Karpas-422 (cell line): ENCODE measurements around the gene AFAP1. TPM values are rescaled to one million over a fixed set of nuclear protein-coding genes. Genes with fewer than 3 reads are reported as not detected.

Experiments used
- DNase-seq: peaks from one replicate; pipeline ENCODE4 v3.0.0-alpha.2; 2015
- H2AFZ ChIP-seq: fragments of 200-600 bp; sonication (generic); 2 replicates; pipeline ENCODE4 v1.6.1; 2014; ENCODE audit warnings: antibody characterized with exemption, low read length, mixed read lengths
- H3K27ac ChIP-seq: fragments of 200-600 bp; sonication (generic); 2 replicates; pipeline ENCODE4 v1.5.1; 2014; ENCODE audit warnings: mild to moderate bottlenecking, low read length, moderate library complexity
- H3K27me3 ChIP-seq: fragments of 200-600 bp; sonication (generic); 2 replicates; pipeline ENCODE4 v1.6.1; 2014; ENCODE audit warnings: low read length, mixed read lengths
- H3K36me3 ChIP-seq: fragments of 200-600 bp; sonication (generic); 2 replicates; pipeline ENCODE4 v1.6.1; 2014; ENCODE audit warnings: low read length, mixed read lengths; ENCODE audit not compliant: insufficient read depth
- H3K4me1 ChIP-seq: fragments of 200-600 bp; sonication (generic); 2 replicates; pipeline ENCODE4 v1.6.1; 2014; ENCODE audit warnings: mild to moderate bottlenecking, low read length, mixed read lengths
- H3K4me2 ChIP-seq: fragments of 200-600 bp; sonication (generic); 2 replicates; pipeline ENCODE4 v1.6.1; 2014; ENCODE audit warnings: low read length, low read depth, mild to moderate bottlenecking; ENCODE audit not compliant: poor library complexity, severe bottlenecking
- H3K4me3 ChIP-seq: fragments of 200-600 bp; sonication (generic); 2 replicates; pipeline ENCODE4 v1.5.1; 2014; ENCODE audit warnings: mild to moderate bottlenecking, antibody characterized with exemption, low read length, mixed read lengths
- H3K79me2 ChIP-seq: fragments of 200-600 bp; sonication (generic); 2 replicates; pipeline ENCODE4 v1.6.1; 2014; ENCODE audit warnings: mild to moderate bottlenecking, low read length, mixed read lengths
- H3K9ac ChIP-seq: fragments of 200-600 bp; sonication (generic); 2 replicates; pipeline ENCODE4 v1.6.0; 2014; ENCODE audit warnings: low read length
- H3K9me2 ChIP-seq: fragments of 200-600 bp; sonication (generic), shearing (Covaris generic); replicated peaks from 2 replicates; pipeline ENCODE4 v1.6.0; 2014; ENCODE audit warnings: mild to moderate bottlenecking, low read length, moderate library complexity; ENCODE audit not compliant: insufficient read depth
- H3K9me3 ChIP-seq: fragments of 300-700, 200-600 bp; sonication (generic); 2 replicates; pipeline ENCODE4 v1.6.1; 2014; ENCODE audit warnings: low read length, mixed read lengths
- H4K20me1 ChIP-seq: fragments of 200-600 bp; sonication (generic); 2 replicates; pipeline ENCODE4 v1.6.1; 2014; ENCODE audit warnings: mild to moderate bottlenecking, antibody characterized with exemption, low read length, low read depth; ENCODE audit not compliant: insufficient read depth
- total RNA-seq: library from RNA; depleted of rRNA; stranded (reverse); fragments of >200 nt; shearing (Covaris generic); gene quantifications from 2 replicates; pipeline ENCODE4 v1.2.3, GENCODE V29; 2014; ENCODE audit warnings: low replicate concordance

Gene AFAP1
- total RNA-seq, 1 experiment from 2014 or later: not detected

GRCh38 chr4:7766661-7767345, 172.9 kb downstream of the AFAP1 start:
- Histone ChIP-seq H4K20me1 (peaks cover 14% of the 10 kb centered on the region; the same call in 1 of the 2 replicates), H3K4me1 (no peaks in the 10 kb centered on the region), H2AFZ (no peak overlapping the region), H3K4me3 (no peak overlapping the region), H3K79me2 (no peaks in the 10 kb centered on the region), H3K9me3 (no peaks in the 10 kb centered on the region), H3K36me3 (no peaks in the 10 kb centered on the region), H3K27ac (no peak overlapping the region), H3K4me2 (no peak overlapping the region), H3K9ac (no peak overlapping the region), H3K27me3 (no peaks in the 10 kb centered on the region), H3K9me2 (no peaks in the 10 kb centered on the region)
- no peak for DNase-seq

DNA sequence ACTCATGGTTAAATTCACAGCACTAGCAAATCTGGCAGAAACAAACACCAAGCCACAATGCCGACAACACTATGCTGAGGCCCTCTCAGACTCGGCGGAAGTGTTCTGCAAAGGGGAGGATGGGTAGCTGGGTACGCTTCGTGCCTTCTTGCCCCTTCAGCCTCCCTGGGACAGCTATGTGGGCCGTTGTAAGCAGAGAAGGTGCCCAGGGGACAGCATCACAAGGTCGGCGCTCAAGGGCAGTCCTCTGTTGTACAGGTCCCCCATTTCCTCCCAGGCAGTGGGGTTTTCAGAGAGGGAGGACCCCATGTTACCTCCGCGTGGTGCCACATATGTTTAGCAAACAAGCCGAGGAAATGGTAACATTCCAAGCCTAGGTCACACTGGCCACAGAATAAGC, 173.6 kb downstream of the AFAP1 start:
- no peaks in the 10 kb centered on the region for H3K36me3 ChIP-seq

GRCh38 chr4:7765666-7766065, 174.0 kb downstream of the AFAP1 start:
- no peaks in the 10 kb centered on the region for H3K36me3 ChIP-seq
- no peak overlapping the region for H3K4me2 ChIP-seq
- H2AFZ ChIP-seq: no peak overlapping the region
- H3K79me2 ChIP-seq: 0 out of 2 replicates have a peak, but pooled peaks cover 5% of the 10 kb centered on the region
- H3K4me1 ChIP-seq: no peaks in the 10 kb centered on the region
- H4K20me1 ChIP-seq: peaks cover 18% of the 10 kb centered on the region; the same call in 1 of the 2 replicates
- H3K9me3 ChIP-seq: no peaks in the 10 kb centered on the region
- H3K27ac ChIP-seq: no peak overlapping the region
- DNase-seq: no peak
- no peaks in the 10 kb centered on the region for H3K9me2 ChIP-seq
- no peaks in the 10 kb centered on the region for H3K27me3 ChIP-seq
- H3K4me3 ChIP-seq: no peak overlapping the region
- no peak overlapping the region for H3K9ac ChIP-seq

More for the DNA sequence above, 173.6 kb downstream of the AFAP1 start:
- H3K9ac ChIP-seq: no peak overlapping the region
- no peaks in the 10 kb centered on the region for H3K27me3 ChIP-seq
- no peaks in the 10 kb centered on the region for H3K4me1 ChIP-seq
- no peaks in the 10 kb centered on the region for H3K9me2 ChIP-seq
- H3K79me2 ChIP-seq: 0 out of 2 replicates have a peak, but pooled peaks cover 5% of the 10 kb centered on the region
- no peak overlapping the region for H3K4me2 ChIP-seq
- no peak overlapping the region for H3K4me3 ChIP-seq
- H3K9me3 ChIP-seq: no peaks in the 10 kb centered on the region
- no peak overlapping the region for H3K27ac ChIP-seq
- peaks cover 18% of the 10 kb centered on the region; the same call in 1 of the 2 replicates for H4K20me1 ChIP-seq
- DNase-seq: no peak
- H2AFZ ChIP-seq: no peak overlapping the region

DNA sequence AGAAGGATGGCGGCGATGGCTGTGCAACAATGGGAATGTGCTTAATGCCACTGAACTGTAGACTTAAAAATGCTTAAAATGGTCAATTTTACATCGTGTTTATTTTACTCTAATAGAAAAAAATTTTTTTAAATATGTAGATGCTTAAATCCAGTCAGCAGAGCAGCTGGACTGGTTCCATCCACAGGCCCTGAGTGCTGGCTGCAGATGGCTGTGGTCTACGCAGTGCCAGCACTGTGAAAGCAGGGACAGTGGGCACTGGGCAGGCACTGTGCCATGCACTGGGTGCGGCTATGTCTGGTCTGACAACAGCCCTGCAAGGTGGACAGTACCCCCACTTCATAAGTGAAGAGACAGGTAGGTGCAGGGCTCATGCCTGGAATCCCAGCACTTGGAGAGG, 175.2 kb downstream of the AFAP1 start:
- no peaks in the 10 kb centered on the region for H3K27me3 ChIP-seq
- no peak for DNase-seq
- no peak overlapping the region for H2AFZ ChIP-seq
- no peaks in the 10 kb centered on the region for H3K36me3 ChIP-seq
- no peaks in the 10 kb centered on the region for H3K9me3 ChIP-seq
- no peak overlapping the region for H3K4me3 ChIP-seq
- H3K27ac ChIP-seq: no peak overlapping the region
- no peak overlapping the region for H3K4me2 ChIP-seq
- H4K20me1 ChIP-seq: peaks cover 16% of the 10 kb centered on the region; the same call in 1 of the 2 replicates
- no peak overlapping the region for H3K9ac ChIP-seq
- H3K79me2 ChIP-seq: 0 out of 2 replicates have a peak, but pooled peaks cover 8% of the 10 kb centered on the region
- H3K4me1 ChIP-seq: no peaks in the 10 kb centered on the region
- H3K9me2 ChIP-seq: no peaks in the 10 kb centered on the region

- no peak overlapping the region for H3K27ac ChIP-seq
- no peaks in the 10 kb centered on the region for H3K27me3 ChIP-seq
- no peak overlapping the region for H2AFZ ChIP-seq
- no peak overlapping the region for H3K9ac ChIP-seq
- no peaks in the 10 kb centered on the region for H3K9me3 ChIP-seq
- H3K9me2 ChIP-seq: no peaks in the 10 kb centered on the region
- no peak overlapping the region for H3K4me2 ChIP-seq
- H3K4me3 ChIP-seq: no peak overlapping the region
- H3K4me1 ChIP-seq: no peaks in the 10 kb centered on the region
- no peaks in the 10 kb centered on the region for H3K36me3 ChIP-seq
- no peak for DNase-seq
- H4K20me1 ChIP-seq: peaks cover 13% of the 10 kb centered on the region; the same call in 1 of the 2 replicates
- H3K79me2 ChIP-seq: peaks cover 13% of the 10 kb centered on the region; the same call in 1 of the 2 replicates
These were observed 175.9 kb downstream of the AFAP1 start for GRCh38 chr4:7763788-7764187.

- no peak overlapping the region for H3K27ac ChIP-seq
- no peak overlapping the region for H2AFZ ChIP-seq
- no peaks in the 10 kb centered on the region for H3K36me3 ChIP-seq
- DNase-seq: no peak
- H3K9ac ChIP-seq: no peak overlapping the region
- H3K27me3 ChIP-seq: no peaks in the 10 kb centered on the region
- H3K4me1 ChIP-seq: no peaks in the 10 kb centered on the region
- no peaks in the 10 kb centered on the region for H3K9me3 ChIP-seq
- no peak overlapping the region for H3K4me3 ChIP-seq
- no peaks in the 10 kb centered on the region for H3K9me2 ChIP-seq
- H3K79me2 ChIP-seq: peaks cover 18% of the 10 kb centered on the region
- no peak overlapping the region for H3K4me2 ChIP-seq
- peaks cover 13% of the 10 kb centered on the region; the same call in 1 of the 2 replicates for H4K20me1 ChIP-seq
These were observed 176.6 kb downstream of the AFAP1 start for GRCh38 chr4:7763106-7763505.

DNA sequence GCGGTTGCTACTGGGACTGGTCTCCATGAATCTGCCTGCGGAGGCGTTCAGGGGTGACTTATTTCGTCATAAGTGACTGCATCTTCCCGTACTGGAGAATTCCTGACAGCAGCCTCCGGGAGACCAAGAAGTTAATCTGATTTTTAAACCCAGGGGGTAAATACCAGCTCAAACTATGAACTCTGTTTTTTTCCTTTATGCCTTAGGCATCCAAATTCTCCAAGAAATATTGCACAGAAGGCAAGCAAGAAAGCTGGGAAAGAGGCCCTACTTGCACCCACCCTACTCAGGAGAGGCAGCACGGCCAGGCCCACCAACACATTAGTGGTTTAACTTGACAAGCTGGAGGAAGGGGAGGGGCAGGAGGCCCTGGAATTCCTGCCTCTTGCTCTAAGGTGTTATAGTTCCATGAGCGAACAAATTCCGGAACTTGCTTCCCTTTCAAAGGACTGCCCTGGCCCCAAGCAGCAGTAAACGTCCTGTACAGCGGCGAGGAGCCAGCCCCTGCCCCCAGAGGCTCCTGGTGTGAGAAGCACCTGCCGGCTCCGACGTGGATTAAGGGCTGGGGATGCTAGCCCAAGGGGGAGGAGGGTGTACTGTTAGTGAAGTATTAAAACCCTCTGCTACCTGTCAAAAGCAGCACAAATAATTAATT, 177.2 kb downstream of the AFAP1 start:
- Histone ChIP-seq H3K4me3 (no peak overlapping the region), H3K9me2 (no peaks in the 10 kb centered on the region), H3K4me1 (no peaks in the 10 kb centered on the region), H3K4me2 (no peak overlapping the region), H3K27me3 (no peaks in the 10 kb centered on the region), H2AFZ (no peak overlapping the region), H3K9ac (no peak overlapping the region), H3K27ac (no peak overlapping the region), H3K9me3 (no peaks in the 10 kb centered on the region), H4K20me1 (peaks cover 13% of the 10 kb centered on the region; the same call in 1 of the 2 replicates), H3K79me2 (peaks cover 24% of the 10 kb centered on the region), H3K36me3 (no peaks in the 10 kb centered on the region)
- DNase-seq: no peak

DNA sequence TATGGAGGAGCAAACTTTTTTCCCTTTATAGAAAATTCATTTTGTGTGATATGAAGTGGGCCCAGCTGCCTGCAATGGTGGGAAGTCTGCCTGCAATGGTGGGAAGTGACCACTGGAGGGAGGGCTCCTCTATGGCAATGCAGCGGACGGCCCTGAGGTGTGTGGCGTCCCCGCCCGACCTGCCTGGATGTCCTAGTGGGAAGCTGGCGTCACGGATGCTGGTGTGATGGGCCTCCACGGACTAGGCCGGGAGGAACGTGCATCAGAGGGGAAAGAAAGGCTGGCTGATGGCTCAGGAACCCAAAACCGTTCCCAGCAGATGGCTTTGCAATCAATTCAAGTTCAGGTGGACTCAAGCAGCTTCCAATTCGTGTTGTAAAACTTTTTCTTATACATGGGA, 177.9 kb downstream of the AFAP1 start:
- peak; percentile 71 for DNase-seq
- H3K27ac ChIP-seq: no peak overlapping the region
- H3K79me2 ChIP-seq: peaks cover 32% of the 10 kb centered on the region
- H4K20me1 ChIP-seq: peaks cover 15% of the 10 kb centered on the region; the same call in 1 of the 2 replicates
- no peak overlapping the region for H2AFZ ChIP-seq
- no peaks in the 10 kb centered on the region for H3K27me3 ChIP-seq
- no peaks in the 10 kb centered on the region for H3K9me3 ChIP-seq
- no peak overlapping the region for H3K9ac ChIP-seq
- no peaks in the 10 kb centered on the region for H3K4me1 ChIP-seq
- no peaks in the 10 kb centered on the region for H3K9me2 ChIP-seq
- no peak overlapping the region for H3K4me2 ChIP-seq
- no peaks in the 10 kb centered on the region for H3K36me3 ChIP-seq
- H3K4me3 ChIP-seq: no peak overlapping the region
